ENCODE measurements around the gene STARD9.

GRCh38 chr15:42582569-42583375 is 7.4 kb downstream of the STARD9 start:
- TF ChIP-seq SIN3A (IDR thresholded peaks at IDR 0.05; ENCODE audit: borderline replicate concordance, insufficient read depth, low read length), result no peak
- TF ChIP-seq FOXP2 (optimal IDR thresholded peaks at IDR 0.05; ENCODE audit: borderline replicate concordance, extremely low read depth, extremely low read length, insufficient read depth), result no peak
- TF ChIP-seq TAF1 (IDR thresholded peaks at IDR 0.05; ENCODE audit: borderline replicate concordance, insufficient read depth, low read length), result no peak
